Activated naive CD8-positive, alpha-beta T cell (primary cell): Measurements from ENCODE around the gene RCOR1.

Source experiments
- H3K27ac Mint-ChIP-seq: one replicate; pipeline ENCODE4 v1.8.0; 2021; ENCODE audit warnings: mixed read lengths
- H3K27me3 Mint-ChIP-seq: one replicate; pipeline ENCODE4 v1.8.0; 2021; ENCODE audit warnings: mixed read lengths
- H3K36me3 Mint-ChIP-seq: one replicate; pipeline ENCODE4 v1.8.0; 2021; ENCODE audit warnings: mixed read lengths
- H3K4me1 Mint-ChIP-seq: one replicate; pipeline ENCODE4 v1.8.0; 2021; ENCODE audit warnings: low read depth, mixed read lengths
- H3K4me3 Mint-ChIP-seq: one replicate; pipeline ENCODE4 v1.8.0; 2021; ENCODE audit warnings: mild to moderate bottlenecking, mixed read lengths
- H3K9me3 Mint-ChIP-seq: one replicate; pipeline ENCODE4 v1.8.0; 2021; ENCODE audit warnings: low read depth, mixed read lengths

RCOR1 gene

GRCh38 chr14:102736956-102737355 lies 144.5 kb downstream of the RCOR1 start:
- H3K9me3 Mint-ChIP-seq, result no peaks in the 10 kb centered on the region
- no peak overlapping the region for H3K27ac Mint-ChIP-seq
- no peaks in the 10 kb centered on the region for H3K4me1 Mint-ChIP-seq
- no peaks in the 10 kb centered on the region for H3K27me3 Mint-ChIP-seq
- no peak overlapping the region for H3K4me3 Mint-ChIP-seq
- H3K36me3 Mint-ChIP-seq, result peaks cover 5% of the 10 kb centered on the region

DNA sequence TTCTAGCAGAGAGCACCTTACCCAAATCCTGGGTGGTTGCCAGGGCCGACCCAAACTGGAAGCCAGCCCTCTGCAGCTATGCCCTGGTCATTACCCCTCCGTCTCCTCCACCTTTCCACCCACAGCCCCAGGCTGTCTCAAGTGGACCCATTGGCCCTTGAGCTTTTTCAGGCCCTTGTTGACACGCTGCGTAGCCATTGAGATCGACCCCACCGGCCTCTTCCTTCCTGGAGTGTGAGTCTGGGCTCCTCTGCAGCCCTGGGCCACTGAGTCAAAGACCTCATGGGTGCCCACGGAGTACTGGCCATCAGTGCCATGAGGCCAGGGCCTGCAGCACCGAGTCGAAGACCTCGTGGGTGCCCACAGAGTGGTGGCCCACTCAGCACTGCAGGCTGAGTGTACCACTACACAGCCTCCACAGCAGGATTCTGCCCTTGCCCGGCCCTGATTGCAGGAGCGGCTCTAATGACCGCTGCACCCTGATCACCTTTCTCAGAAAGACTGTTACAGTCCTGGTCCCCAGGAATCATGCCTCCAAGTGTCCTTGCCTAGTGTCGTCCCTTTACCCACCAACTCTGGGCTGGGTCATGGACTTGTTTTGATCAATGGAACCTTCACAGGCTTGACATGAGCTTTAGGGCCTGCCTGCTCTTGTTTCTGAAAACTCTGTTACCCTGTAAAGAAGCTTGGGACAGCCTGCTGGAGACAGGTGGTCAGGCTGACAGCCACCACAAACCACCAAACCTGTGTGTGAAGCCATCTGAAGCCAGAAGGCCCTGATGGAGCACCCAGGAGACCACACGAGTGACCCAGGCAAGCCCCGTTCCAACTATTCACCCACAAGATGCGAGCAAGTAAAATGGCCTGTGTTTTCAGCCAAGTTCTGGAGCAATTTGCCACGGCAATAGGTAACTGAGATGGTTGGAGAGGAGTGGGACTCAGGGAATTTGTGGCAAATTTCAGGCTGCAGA lies 145.2 kb downstream of the RCOR1 start:
- Mint-ChIP-seq H3K36me3 (peaks cover 5% of the 10 kb centered on the region), H3K9me3 (no peaks in the 10 kb centered on the region), H3K4me1 (no peaks in the 10 kb centered on the region), H3K27ac (no peak overlapping the region), H3K4me3 (no peak overlapping the region), H3K27me3 (no peaks in the 10 kb centered on the region)

GRCh38 chr14:102738373-102739189 lies 146.1 kb downstream of the RCOR1 start:
- Mint-ChIP-seq H3K36me3 (peaks cover 11% of the 10 kb centered on the region), H3K27me3 (no peaks in the 10 kb centered on the region), H3K27ac (no peak overlapping the region), H3K4me3 (no peak overlapping the region), H3K4me1 (no peaks in the 10 kb centered on the region), H3K9me3 (peaks cover 3% of the 10 kb centered on the region)

GRCh38 chr14:102739190-102739469 lies 146.7 kb downstream of the RCOR1 start:
- peaks cover 3% of the 10 kb centered on the region for H3K9me3 Mint-ChIP-seq
- H3K27me3 Mint-ChIP-seq, result no peaks in the 10 kb centered on the region
- H3K36me3 Mint-ChIP-seq, result peaks cover 11% of the 10 kb centered on the region
- no peak overlapping the region for H3K27ac Mint-ChIP-seq
- H3K4me1 Mint-ChIP-seq, result no peaks in the 10 kb centered on the region
- no peak overlapping the region for H3K4me3 Mint-ChIP-seq

DNA sequence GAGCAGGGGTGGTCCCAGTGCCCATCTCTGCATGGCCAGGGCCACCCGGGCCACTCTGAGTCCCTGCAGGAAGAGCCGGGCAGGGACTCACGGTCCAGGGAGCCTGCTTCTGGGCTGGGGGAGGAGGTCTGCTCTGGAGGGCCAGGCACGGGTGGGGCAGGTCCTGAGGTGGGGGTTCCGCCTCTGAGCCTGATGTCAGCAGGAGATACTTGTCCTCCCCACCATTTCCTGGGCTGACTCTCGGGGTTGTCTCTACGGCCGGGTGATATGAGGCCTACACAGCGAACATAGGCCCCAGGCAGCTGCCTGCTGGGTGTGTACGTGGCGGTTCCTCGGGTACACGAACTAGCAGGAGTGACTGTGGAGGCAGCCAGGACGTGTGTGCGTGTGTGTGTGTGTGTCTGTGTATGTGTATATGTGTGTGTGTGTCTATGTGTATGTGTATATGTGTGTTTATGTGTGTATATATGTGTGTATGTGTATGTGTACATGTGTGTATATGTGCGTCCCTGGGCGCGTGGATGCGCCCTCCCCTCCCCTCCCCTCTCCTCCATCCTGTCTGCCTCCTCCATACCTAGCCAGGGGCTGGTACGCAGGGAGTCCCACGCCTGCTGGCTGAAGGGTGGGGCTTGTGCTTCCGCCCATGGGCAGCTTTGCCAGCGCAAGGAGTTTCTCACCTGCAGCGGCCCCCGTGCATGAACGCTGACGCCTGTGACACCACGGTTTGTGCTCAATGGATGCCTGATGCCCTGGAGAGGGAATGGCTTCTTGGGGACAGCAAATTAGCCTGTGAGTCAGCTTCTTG lies 154.4 kb downstream of the RCOR1 start:
- peaks cover 9% of the 10 kb centered on the region for H3K36me3 Mint-ChIP-seq
- no peaks in the 10 kb centered on the region for H3K4me1 Mint-ChIP-seq
- H3K4me3 Mint-ChIP-seq, result no peak overlapping the region
- H3K9me3 Mint-ChIP-seq, result peaks cover 3% of the 10 kb centered on the region
- H3K27ac Mint-ChIP-seq, result no peak overlapping the region
- no peaks in the 10 kb centered on the region for H3K27me3 Mint-ChIP-seq

DNA sequence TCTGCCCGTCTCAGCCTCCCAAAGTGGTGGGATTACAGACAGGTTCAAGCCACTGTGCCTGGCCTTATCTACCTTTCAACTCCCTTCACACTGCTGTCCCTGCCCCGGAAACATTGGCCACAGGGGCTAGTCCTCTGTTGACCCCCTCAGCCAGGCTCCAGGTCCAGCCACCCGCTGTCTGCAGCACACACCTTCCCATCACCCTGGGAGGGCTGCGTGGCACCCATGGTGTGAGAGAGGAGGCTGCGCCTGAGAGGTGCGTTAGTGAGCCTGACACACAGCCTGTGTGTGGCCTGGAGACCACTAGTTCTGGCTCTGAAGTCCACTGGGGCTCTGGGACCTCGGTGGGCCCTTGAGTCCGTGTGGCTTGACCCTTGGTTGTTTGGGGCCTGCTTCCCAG lies 156.4 kb downstream of the RCOR1 start:
- Mint-ChIP-seq H3K9me3 (no peaks in the 10 kb centered on the region), H3K4me1 (no peaks in the 10 kb centered on the region), H3K27me3 (no peaks in the 10 kb centered on the region), H3K4me3 (no peak overlapping the region), H3K36me3 (peaks cover 3% of the 10 kb centered on the region), H3K27ac (no peak overlapping the region)

GRCh38 chr14:102749393-102750305 lies 157.2 kb downstream of the RCOR1 start:
- Mint-ChIP-seq H3K4me1 (no peaks in the 10 kb centered on the region), H3K27me3 (no peaks in the 10 kb centered on the region), H3K9me3 (no peaks in the 10 kb centered on the region), H3K36me3 (peaks cover 3% of the 10 kb centered on the region), H3K4me3 (no peak overlapping the region), H3K27ac (no peak overlapping the region)

- no peaks in the 10 kb centered on the region for H3K4me1 Mint-ChIP-seq
- H3K9me3 Mint-ChIP-seq, result no peaks in the 10 kb centered on the region
- H3K27ac Mint-ChIP-seq, result no peak overlapping the region
- H3K27me3 Mint-ChIP-seq, result no peaks in the 10 kb centered on the region
- no peak overlapping the region for H3K4me3 Mint-ChIP-seq
- H3K36me3 Mint-ChIP-seq, result peaks cover 3% of the 10 kb centered on the region
Observed at GRCh38 chr14:102750376-102750775, 157.9 kb downstream of the RCOR1 start.

GRCh38 chr14:102751088-102751487 lies 158.6 kb downstream of the RCOR1 start:
- peaks cover 2% of the 10 kb centered on the region for H3K36me3 Mint-ChIP-seq
- no peak overlapping the region for H3K27ac Mint-ChIP-seq
- H3K9me3 Mint-ChIP-seq, result no peaks in the 10 kb centered on the region
- no peak overlapping the region for H3K4me3 Mint-ChIP-seq
- H3K4me1 Mint-ChIP-seq, result no peaks in the 10 kb centered on the region
- H3K27me3 Mint-ChIP-seq, result no peaks in the 10 kb centered on the region

- no peaks in the 10 kb centered on the region for H3K4me1 Mint-ChIP-seq
- no peak overlapping the region for H3K4me3 Mint-ChIP-seq
- no peaks in the 10 kb centered on the region for H3K27me3 Mint-ChIP-seq
- no peak overlapping the region for H3K27ac Mint-ChIP-seq
- no peaks in the 10 kb centered on the region for H3K36me3 Mint-ChIP-seq
- H3K9me3 Mint-ChIP-seq, result no peaks in the 10 kb centered on the region
Observed at GRCh38 chr14:102752239-102752847, 159.9 kb downstream of the RCOR1 start.

GRCh38 chr14:102754370-102755262 lies 162.2 kb downstream of the RCOR1 start:
- H3K36me3 Mint-ChIP-seq, result no peaks in the 10 kb centered on the region
- no peaks in the 10 kb centered on the region for H3K9me3 Mint-ChIP-seq
- H3K27ac Mint-ChIP-seq, result no peak overlapping the region
- H3K4me3 Mint-ChIP-seq, result no peak overlapping the region
- no peaks in the 10 kb centered on the region for H3K27me3 Mint-ChIP-seq
- H3K4me1 Mint-ChIP-seq, result no peaks in the 10 kb centered on the region

- no peak overlapping the region for H3K4me3 Mint-ChIP-seq
- no peaks in the 10 kb centered on the region for H3K9me3 Mint-ChIP-seq
- no peaks in the 10 kb centered on the region for H3K36me3 Mint-ChIP-seq
- no peaks in the 10 kb centered on the region for H3K4me1 Mint-ChIP-seq
- no peak overlapping the region for H3K27ac Mint-ChIP-seq
- H3K27me3 Mint-ChIP-seq, result no peaks in the 10 kb centered on the region
Observed at GRCh38 chr14:102757646-102758045, 165.2 kb downstream of the RCOR1 start.

DNA sequence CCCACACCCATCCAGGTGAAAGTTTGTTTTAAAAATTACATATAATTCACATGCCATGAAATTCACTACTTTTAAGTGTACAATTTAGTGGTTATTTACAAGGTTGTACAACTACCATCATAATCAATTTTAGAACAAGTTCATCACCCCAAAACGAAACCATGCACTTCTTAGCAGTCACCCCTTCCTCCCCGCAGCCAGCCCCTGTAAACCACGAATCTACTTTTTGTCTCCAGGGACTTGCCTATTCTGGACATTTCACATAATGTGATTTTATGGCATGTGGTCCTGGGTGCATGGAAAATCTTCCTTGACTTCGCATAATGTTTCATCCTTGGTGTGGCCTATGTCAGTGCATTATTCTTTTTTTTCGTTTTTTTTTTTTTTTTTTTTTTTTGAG lies 165.6 kb downstream of the RCOR1 start:
- Mint-ChIP-seq H3K4me1 (no peaks in the 10 kb centered on the region), H3K27me3 (no peaks in the 10 kb centered on the region), H3K4me3 (no peak overlapping the region), H3K27ac (no peak overlapping the region), H3K36me3 (no peaks in the 10 kb centered on the region), H3K9me3 (no peaks in the 10 kb centered on the region)
